AG10803 (cell line): ENCODE measurements around the gene KRT13.
A peak's percentile ranks its signal among the peaks of the same experiment; 100 is the strongest.

Experiments used
- DNase-seq: peaks from one replicate; pipeline ENCODE4 v3.0.0; 2010; ENCODE audit warnings: low read depth
- H3K4me3 ChIP-seq: 2 replicates; pipeline ENCODE4 v1.5.1; 2011; ENCODE audit warnings: mild to moderate bottlenecking, low read length, control low read depth
- CTCF ChIP-seq: conservative IDR thresholded peaks from 2 replicates; pipeline ENCODE4 v1.5.1; 2011; ENCODE audit warnings: mild to moderate bottlenecking, low read length, control low read depth, inconsistent platforms

The KRT13 gene

GRCh38 chr17:41494524-41494923 lies 10.9 kb downstream of the KRT13 start:
- peak; percentile 45 for DNase-seq
- no peak for TF ChIP-seq CTCF
- no peak overlapping the region for H3K4me3 ChIP-seq

- DNase-seq, result no peak
- TF ChIP-seq CTCF, result no peak
- no peak overlapping the region for H3K4me3 ChIP-seq
Observed at GRCh38 chr17:41492771-41493170, 12.6 kb downstream of the KRT13 start.

- DNase-seq, result peak; percentile 23
- no peak overlapping the region for H3K4me3 ChIP-seq
- TF ChIP-seq CTCF, result no peak
Observed at GRCh38 chr17:41492351-41492750, 13.1 kb downstream of the KRT13 start.

- no peak overlapping the region for H3K4me3 ChIP-seq
- no peak for DNase-seq
- no peak for TF ChIP-seq CTCF
Observed at GRCh38 chr17:41491476-41491875, 13.9 kb downstream of the KRT13 start.

GRCh38 chr17:41490000-41490990 lies 15.1 kb downstream of the KRT13 start:
- H3K4me3 ChIP-seq, result no peak overlapping the region
- TF ChIP-seq CTCF, result no peak
- DNase-seq, result no peak

- no peak for DNase-seq
- no peak for TF ChIP-seq CTCF
- no peak within 1 kb of the TSS for H3K4me3 ChIP-seq
Observed at GRCh38 chr17:41489531-41489930, 15.9 kb downstream of the KRT13 start, which contains the start of gene KRT36. Gene KRT36 (minus strand): TSS chr17:41489910. CDS start chr17:41489864, 46 bp downstream.
